C4-2B (cell line): ENCODE results near the gene MLF1.

ENCODE experiments used
- CTCF ChIP-seq: fragments of 450-650 bp; conservative IDR thresholded peaks from 2 replicates; pipeline ENCODE4 v1.5.1; 2017; ENCODE audit warnings: mild to moderate bottlenecking
- ZFX ChIP-seq: fragments of 450-650 bp; IDR thresholded peaks from 2 replicates; pipeline ENCODE4 v1.6.1; 2017

GRCh38 chr3:158532099-158532734, 38.8 kb upstream of the MLF1 start:
- TF ChIP-seq CTCF (peak; percentile 92), ZFX (no peak)
